Colonic mucosa (tissue), 4 donors: ENCODE data around the gene SEPHS1. TPM values are rescaled to one million over a fixed set of nuclear protein-coding genes. Genes with fewer than 3 reads are reported as not detected.

ENCODE experiments used
- DNase-seq: peaks from one replicate; pipeline ENCODE4 v3.0.0-alpha.2; 2020
- H3K27ac ChIP-seq: fragments of 200-600 bp; one replicate; pipeline ENCODE4 v1.8.0; 2021
- H3K27me3 ChIP-seq: fragments of 200-600 bp; one replicate; pipeline ENCODE4 v1.8.0; 2021
- H3K36me3 ChIP-seq: fragments of 200-600 bp; one replicate; pipeline ENCODE4 v1.8.0; 2021
- H3K4me1 ChIP-seq: fragments of 200-600 bp; one replicate; pipeline ENCODE4 v1.8.0; 2021; ENCODE audit warnings: mild to moderate bottlenecking
- H3K4me3 ChIP-seq: fragments of 200-600 bp; one replicate; pipeline ENCODE4 v1.8.0; 2021
- H3K9ac ChIP-seq, 2 donors: one replicate each; pipeline ENCODE4 v1.7.0; 2013; ENCODE audit warnings: control low read depth in 2 of 2, low read depth in 2 of 2, low read length in 2 of 2
- H3K9me3 ChIP-seq: fragments of 200-600 bp; one replicate; pipeline ENCODE4 v1.8.0; 2021
- CTCF ChIP-seq: fragments of 200-600 bp; IDR thresholded peaks from one replicate; pipeline ENCODE4 v1.8.0; 2022; ENCODE audit warnings: antibody characterized with exemption, mild to moderate bottlenecking
- intact Hi-C: fragments of 100-400 bp; cut with DNase I; formaldehyde crosslinking; loops from one replicate; pipeline ENCODE4 v1.14.1; 2022
- total RNA-seq, 2 donors: library from RNA; stranded (reverse); fragmentation: NEBNext Ultra II Directional in 1 of 2; extraction: Animal tissue kit (Norgen Biotek cat#: 25700) in 1 of 2; gene quantifications; one replicate each; pipeline ENCODE4 v1.2.1, GENCODE V29; 2021
- donor health status: healthy.
- donor health status: DM: no; HTN: no; CAD: no.
- donor health status: DM: no; HTN: no; CAD: no.

SEPHS1 gene
- total RNA-seq, 2 donors from 2014 or later: 34.4 to 51.3 TPM

GRCh38 chr10:13308096-13308495 lies 40.0 kb downstream of the SEPHS1 start:
- no peaks in the 10 kb centered on the region for H3K9me3 ChIP-seq
- no peaks in the 10 kb centered on the region for H3K4me1 ChIP-seq
- intact Hi-C loops: no loop called here
- no peak overlapping the region for H3K4me3 ChIP-seq
- H3K9ac ChIP-seq: no peak overlapping the region
- no peak for DNase-seq
- no peak for TF ChIP-seq CTCF
- H3K27me3 ChIP-seq: no peaks in the 10 kb centered on the region
- no peak overlapping the region for H3K27ac ChIP-seq
- H3K36me3 ChIP-seq: no peaks in the 10 kb centered on the region

- intact Hi-C loops: no loop called here
- H3K27me3 ChIP-seq: no peaks in the 10 kb centered on the region
- no peak overlapping the region for H3K9ac ChIP-seq
- no peaks in the 10 kb centered on the region for H3K9me3 ChIP-seq
- no peaks in the 10 kb centered on the region for H3K36me3 ChIP-seq
- no peak for DNase-seq
- no peak overlapping the region for H3K4me3 ChIP-seq
- H3K27ac ChIP-seq: no peak overlapping the region
- H3K4me1 ChIP-seq: no peaks in the 10 kb centered on the region
- TF ChIP-seq CTCF: no peak
Observed at GRCh38 chr10:13306103-13306502, 42.0 kb downstream of the SEPHS1 start.

- Histone ChIP-seq H3K4me3 (peak overlapping the region; percentile 36), H3K9ac (peak overlapping the region in 1 of 2 donors; percentile 71)
- intact Hi-C loops: no loop called here
Observed at GRCh38 chr10:13302821-13303555, 45.1 kb downstream of the SEPHS1 start.

GRCh38 chr10:13299437-13300287 lies 48.4 kb downstream of the SEPHS1 start, which contains the start of gene PHYH:
Gene PHYH, minus strand, starts transcription at chr10:13300064. Its CDS starts 22 bp downstream, at chr10:13300042.
- Histone ChIP-seq H3K36me3 (no peaks in the 10 kb centered on the region), H3K9ac (peak within 1 kb of the TSS; percentile 61 to 98), H3K4me3 (peak within 1 kb of the TSS; percentile 69), H3K27ac (peak within 1 kb of the TSS; percentile 92), H3K4me1 (no peaks in the 10 kb centered on the region), H3K9me3 (no peaks in the 10 kb centered on the region), H3K27me3 (no peaks in the 10 kb centered on the region)
- intact Hi-C loops: no loop called here
- no peak for TF ChIP-seq CTCF
- peak; percentile 93 for DNase-seq

More at GRCh38 chr10:13302821-13303555, 45.1 kb downstream of the SEPHS1 start:
- H3K27me3 ChIP-seq: no peaks in the 10 kb centered on the region
- no peaks in the 10 kb centered on the region for H3K9me3 ChIP-seq
- no peaks in the 10 kb centered on the region for H3K36me3 ChIP-seq
- TF ChIP-seq CTCF: no peak
- no peaks in the 10 kb centered on the region for H3K4me1 ChIP-seq
- no peak for DNase-seq
- H3K27ac ChIP-seq: peak overlapping the region; percentile 95

- Histone ChIP-seq H3K27me3 (no peaks in the 10 kb centered on the region), H3K36me3 (no peaks in the 10 kb centered on the region), H3K9me3 (no peaks in the 10 kb centered on the region), H3K27ac (peak overlapping the region; percentile 92), H3K9ac (peak overlapping the region; percentile 61 to 98), H3K4me3 (peak overlapping the region; percentile 69), H3K4me1 (no peaks in the 10 kb centered on the region)
- intact Hi-C loops: no loop called here
- no peak for TF ChIP-seq CTCF
- DNase-seq: no peak
Observed at GRCh38 chr10:13298748-13299436, 49.2 kb downstream of the SEPHS1 start.
